HFFc6 (cell line): ENCODE data around the gene ECI2. TPM values are rescaled to one million over a fixed set of nuclear protein-coding genes. Genes with fewer than 3 reads are reported as not detected.

ENCODE experiments used
- DNase-seq: peaks from one replicate; pipeline ENCODE4 v3.0.0-alpha.2; 2018
- H3K27ac Mint-ChIP-seq: 2 replicates; pipeline ENCODE4 v1.8.0; 2020; ENCODE audit warnings: mild to moderate bottlenecking, mixed read lengths
- H3K27me3 Mint-ChIP-seq: 2 replicates; pipeline ENCODE4 v1.8.0; 2021; ENCODE audit warnings: mild to moderate bottlenecking, moderate library complexity, mixed read lengths; ENCODE audit not compliant: insufficient read depth
- H3K36me3 Mint-ChIP-seq: 2 replicates; pipeline ENCODE4 v1.8.0; 2021; ENCODE audit warnings: low read depth, mixed read lengths
- H3K4me1 Mint-ChIP-seq: 2 replicates; pipeline ENCODE4 v1.8.0; 2020; ENCODE audit warnings: low read depth, mixed read lengths
- H3K4me3 Mint-ChIP-seq: 2 replicates; pipeline ENCODE4 v1.8.0; 2020; ENCODE audit warnings: mild to moderate bottlenecking, moderate library complexity, mixed read lengths
- H3K9me3 Mint-ChIP-seq: 2 replicates; pipeline ENCODE4 v1.8.0; 2020; ENCODE audit warnings: mild to moderate bottlenecking, mixed read lengths
- total RNA-seq, 6 experiments: library from RNA; stranded (reverse); fragmentation: NEBNext Ultra II Directional; extraction: Animal tissue kit (Norgen Biotek cat#: 25700); gene quantifications; 2 replicates in 1 of 6; 3 replicates in 5 of 6; pipeline ENCODE4 v1.2.3, GENCODE V29; 2021
- TF ChIP-seq, protein P1 (sequence below): fragments of 200-600 bp; sonication (generic); IDR thresholded peaks from 2 replicates; pipeline ENCODE4 v1.5.0; 2021; ENCODE audit warnings: antibody characterized with exemption, mild to moderate bottlenecking

Gene ECI2
- total RNA-seq, 6 experiments from 2014 or later, result 84.1 to 107 (median 102) TPM

DNA sequence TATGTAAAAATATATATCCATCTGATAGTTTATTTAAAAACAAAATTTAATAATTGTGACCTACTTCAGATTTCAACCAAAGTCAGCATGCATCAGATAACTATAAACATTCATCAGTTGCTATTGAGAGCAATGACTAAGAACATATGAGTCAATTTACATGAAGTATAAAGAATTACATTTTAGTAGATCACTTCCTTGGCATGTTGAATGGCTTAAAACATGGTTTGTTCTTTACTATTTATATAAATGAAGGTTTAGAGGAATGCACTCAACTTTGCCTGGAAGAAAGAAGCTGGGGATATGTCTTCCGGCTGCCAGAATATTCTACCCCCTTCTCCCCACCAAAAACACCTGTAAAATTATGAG is 50.1 kb downstream of the ECI2 start:
- TF ChIP-seq, protein P1, sequence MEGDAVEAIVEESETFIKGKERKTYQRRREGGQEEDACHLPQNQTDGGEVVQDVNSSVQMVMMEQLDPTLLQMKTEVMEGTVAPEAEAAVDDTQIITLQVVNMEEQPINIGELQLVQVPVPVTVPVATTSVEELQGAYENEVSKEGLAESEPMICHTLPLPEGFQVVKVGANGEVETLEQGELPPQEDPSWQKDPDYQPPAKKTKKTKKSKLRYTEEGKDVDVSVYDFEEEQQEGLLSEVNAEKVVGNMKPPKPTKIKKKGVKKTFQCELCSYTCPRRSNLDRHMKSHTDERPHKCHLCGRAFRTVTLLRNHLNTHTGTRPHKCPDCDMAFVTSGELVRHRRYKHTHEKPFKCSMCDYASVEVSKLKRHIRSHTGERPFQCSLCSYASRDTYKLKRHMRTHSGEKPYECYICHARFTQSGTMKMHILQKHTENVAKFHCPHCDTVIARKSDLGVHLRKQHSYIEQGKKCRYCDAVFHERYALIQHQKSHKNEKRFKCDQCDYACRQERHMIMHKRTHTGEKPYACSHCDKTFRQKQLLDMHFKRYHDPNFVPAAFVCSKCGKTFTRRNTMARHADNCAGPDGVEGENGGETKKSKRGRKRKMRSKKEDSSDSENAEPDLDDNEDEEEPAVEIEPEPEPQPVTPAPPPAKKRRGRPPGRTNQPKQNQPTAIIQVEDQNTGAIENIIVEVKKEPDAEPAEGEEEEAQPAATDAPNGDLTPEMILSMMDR, result no peak
- H3K4me1 Mint-ChIP-seq, result peaks cover 17% of the 10 kb centered on the region
- H3K4me3 Mint-ChIP-seq, result no peak overlapping the region
- no peaks in the 10 kb centered on the region for H3K36me3 Mint-ChIP-seq
- peaks cover 6% of the 10 kb centered on the region; the same call in 1 of the 2 replicates for H3K27me3 Mint-ChIP-seq
- H3K27ac Mint-ChIP-seq, result no peak overlapping the region
- no peaks in the 10 kb centered on the region for H3K9me3 Mint-ChIP-seq
- peak; percentile 49 for DNase-seq

DNA sequence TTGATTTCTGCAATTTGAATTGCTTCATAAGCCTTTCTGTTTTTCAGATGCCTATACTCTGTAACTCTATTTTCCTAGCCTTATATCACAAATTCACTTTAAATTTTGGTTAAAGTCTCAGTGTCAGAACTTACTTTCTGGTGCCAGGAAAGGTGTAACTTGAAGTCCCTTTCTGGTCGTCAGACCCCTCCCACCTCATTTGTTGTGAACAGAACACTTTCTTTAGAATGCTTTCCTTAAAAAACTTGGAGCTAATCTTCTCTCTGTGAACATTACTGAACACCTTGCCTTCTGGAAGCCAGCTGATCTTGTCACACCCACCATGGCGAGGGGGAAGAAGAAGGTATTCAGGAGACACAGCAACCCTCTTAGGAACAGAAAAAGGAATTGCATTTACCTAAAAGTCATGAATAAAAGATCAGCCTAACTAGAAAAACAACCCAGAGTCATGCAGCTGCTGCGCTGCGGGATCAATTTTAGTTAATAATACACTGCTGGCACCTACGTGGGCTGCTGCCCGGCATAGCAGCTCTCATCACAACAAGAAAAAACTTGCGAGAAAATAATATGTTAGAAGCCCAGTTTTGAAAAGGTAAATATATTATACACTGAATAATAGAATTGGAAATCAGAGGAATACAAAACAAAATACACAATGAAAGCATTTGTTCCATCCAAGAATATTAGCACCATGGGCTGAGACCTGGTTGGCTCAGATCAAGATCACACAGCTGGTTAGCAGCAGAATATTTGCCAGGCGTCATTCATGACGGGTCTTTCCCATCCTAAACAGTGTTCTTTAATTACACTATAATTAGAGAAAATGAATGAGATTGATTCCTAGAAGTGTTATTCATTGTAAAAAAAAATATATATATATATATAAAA is 50.7 kb downstream of the ECI2 start:
- TF ChIP-seq, protein P1, result no peak
- no peak for DNase-seq
- H3K27me3 Mint-ChIP-seq, result peaks cover 6% of the 10 kb centered on the region; the same call in 1 of the 2 replicates
- no peaks in the 10 kb centered on the region for H3K9me3 Mint-ChIP-seq
- peak overlapping the region; percentile 43 for H3K27ac Mint-ChIP-seq
- no peaks in the 10 kb centered on the region for H3K36me3 Mint-ChIP-seq
- H3K4me3 Mint-ChIP-seq, result no peak overlapping the region
- H3K4me1 Mint-ChIP-seq, result peaks cover 17% of the 10 kb centered on the region

- no peaks in the 10 kb centered on the region for H3K36me3 Mint-ChIP-seq
- H3K27ac Mint-ChIP-seq, result no peak within 1 kb of the TSS
- H3K9me3 Mint-ChIP-seq, result no peaks in the 10 kb centered on the region
- TF ChIP-seq, protein P1, result no peak
- H3K4me1 Mint-ChIP-seq, result no peaks in the 10 kb centered on the region
- DNase-seq, result no peak
- no peaks in the 10 kb centered on the region; the same call in 1 of the 2 replicates for H3K27me3 Mint-ChIP-seq
- no peak within 1 kb of the TSS for H3K4me3 Mint-ChIP-seq
Measured at GRCh38 chr6:4078691-4079471, 56.5 kb downstream of the ECI2 start, which contains the start of gene FAM217A. Gene FAM217A (minus strand): TSS chr6:4079137. CDS start chr6:4077414, 1,723 bp downstream.

- H3K27me3 Mint-ChIP-seq, result no peaks in the 10 kb centered on the region
- no peak overlapping the region for H3K27ac Mint-ChIP-seq
- no peaks in the 10 kb centered on the region for H3K9me3 Mint-ChIP-seq
- no peak overlapping the region for H3K4me3 Mint-ChIP-seq
- TF ChIP-seq, protein P1, result no peak
- H3K4me1 Mint-ChIP-seq, result no peaks in the 10 kb centered on the region
- DNase-seq, result no peak
- H3K36me3 Mint-ChIP-seq, result no peaks in the 10 kb centered on the region
Measured at GRCh38 chr6:4074478-4075235, 60.7 kb downstream of the ECI2 start.

- Mint-ChIP-seq H3K9me3 (no peaks in the 10 kb centered on the region), H3K27ac (no peak overlapping the region), H3K27me3 (no peaks in the 10 kb centered on the region), H3K4me3 (no peak overlapping the region), H3K36me3 (peaks cover under 1% of the 10 kb centered on the region; the same call in 1 of the 2 replicates), H3K4me1 (no peaks in the 10 kb centered on the region)
- DNase-seq, result no peak
- TF ChIP-seq, protein P1, result no peak
Measured at GRCh38 chr6:4071330-4071729, 64.0 kb downstream of the ECI2 start.
